ENCODE results near the gene CCDC57. TPM values are rescaled to one million over a fixed set of nuclear protein-coding genes. Genes with fewer than 3 reads are reported as not detected.
A peak's percentile ranks its signal among the peaks of the same experiment; 100 is the strongest.

The CCDC57 gene
- total and polyA plus RNA-seq, 9 of the 15 experiments (the other 6 are each of a cell fraction or from before 2014, with no cell fraction given) = 0.83 to 36.2 (median 13.6) TPM

- POLR2A ChIA-PET = interaction anchor here (0.7 to 2.3 kb wide), 2 partner anchors 15 to 26 kb away, joined by 5 to 6 read pairs; no protein-coding TSS in a partner anchor
- no peaks in the 10 kb centered on the region for H3K27me3 ChIP-seq (ENCODE audit: control insufficient read depth in 2 of 2, insufficient read depth in 2 of 2, low read length in 2 of 2)
- H3K9me3 ChIP-seq (replicated peaks; ENCODE audit: control insufficient read depth, insufficient read depth, low read depth, low read length) = no peaks in the 10 kb centered on the region
- H4K20me1 ChIP-seq (replicated peaks; ENCODE audit: control insufficient read depth, insufficient read depth, low read length) = no peaks in the 10 kb centered on the region
- peak overlapping the region; percentile 13; the same call in 1 of the 3 replicates for H3K27ac ChIP-seq (ENCODE audit: extremely low read depth, low read depth, low read length)
- no peaks in the 10 kb centered on the region for H3K9me1 ChIP-seq (ENCODE audit: control insufficient read depth, insufficient read depth, low read length)
- H3K4me3 ChIP-seq = no peak overlapping the region
- intact Hi-C loops (cut with micrococcal nuclease) (no loop called here), in situ Hi-C loops (cut with MboI) (no loop called here)
- TF ChIP-seq KAT8 (IDR thresholded peaks at IDR 0.05; ENCODE audit: low read depth) (no peak), ZBTB11 (CRISPR knock-in tag; IDR thresholded peaks at IDR 0.05) (no peak), ZNF592 (IDR thresholded peaks at IDR 0.05) (0 out of 2 replicates have a peak, but pooled peaks have one; percentile 30), MAZ (CRISPR knock-in tag; conservative IDR thresholded peaks at IDR 0.05 in 1 of 2, IDR thresholded peaks at IDR 0.05 in 1 of 2) (0 out of 4 replicates have a peak, but pooled peaks of 1 of the 2 experiments have one; percentile 14), NONO (IDR thresholded peaks at IDR 0.05; ENCODE audit: low read depth in 2 of 2, low read length in 1 of 2) (peak in 1 of 2 experiments; percentile 92; a peak in 1 of 4 replicates), ZNF263 (CRISPR knock-in tag; IDR thresholded peaks at IDR 0.05; ENCODE audit: borderline replicate concordance) (peak; percentile 100; the same call in 1 of the 2 replicates)
- H3K79me2 ChIP-seq (ENCODE audit: control insufficient read depth, insufficient read depth, low read length) = no peaks in the 10 kb centered on the region; the same call in 2 of the 3 replicates
- H3K36me3 ChIP-seq (ENCODE audit: control insufficient read depth, insufficient read depth, low read length) = no peaks in the 10 kb centered on the region
- no peak overlapping the region for H3K4me2 ChIP-seq (ENCODE audit: insufficient read depth, low read length)
- no peak for ATAC-seq
- DNase-seq (ENCODE audit: extremely low read depth in 1 of 4, low spot score in 3 of 4) = no peak
- peaks cover 17 to 70% of the 10 kb centered on the region in 2 experiments for H3K4me1 ChIP-seq (replicated peaks in 1 of 2; ENCODE audit: control insufficient read depth in 2 of 2, insufficient read depth in 2 of 2, low read length in 2 of 2)
- H3K9ac ChIP-seq (ENCODE audit: insufficient read depth in 1 of 2, low read depth in 2 of 2, low read length in 2 of 2) = peak overlapping the region; percentile 15 to 47; a peak in 3 of 4 replicates
- CTCF ChIA-PET (ENCODE audit: low intra/inter-chr PET ratio) = no interaction called here
- FAIRE-seq = no peak
- WGBS (ENCODE audit: insufficient coverage, low coverage, missing lambda C conversion rate) = 71% methylated on average over 12 of the region's 16 CpGs
- no peak overlapping the region for H2AFZ ChIP-seq (ENCODE audit: low read depth, low read length)
- BruUV-seq (replicated peaks) = no TSS peak
Observed at GRCh38 chr17:82226809-82227628, 14.4 kb upstream of the CCDC57 start.
